NT2/D1 (cell line): Measurements from ENCODE around the gene GMPR2.

Experiments used
- SUZ12 ChIP-seq: IDR thresholded peaks from 2 replicates; pipeline ENCODE4 v1.6.1; 2011; ENCODE audit not compliant: insufficient read length, insufficient read depth; ENCODE audit errors: extremely low read depth
- ZNF274 ChIP-seq: IDR thresholded peaks from 2 replicates; pipeline ENCODE4 v1.6.1; 2011; ENCODE audit warnings: mild to moderate bottlenecking, low read depth, low read length

- TF ChIP-seq ZNF274 = no peak
- no peak for TF ChIP-seq SUZ12
Measured at GRCh38 chr14:24266344-24267244, 33.9 kb downstream of the GMPR2 start.
